NCI-H446 treated with DMSO at 0.1 percent for 48 hours (cell line): ENCODE data around the gene RPL5.
A peak's percentile ranks its signal among the peaks of the same experiment; 100 is the strongest.

Experiments used
- DNase-seq: peaks from one replicate; lab custom pipeline; 2025; lab: John Stamatoyannopoulos, UW

The RPL5 gene

GRCh38 chr1:92855236-92855635 is 23.4 kb downstream of the RPL5 start:
- no peak for DNase-seq

GRCh38 chr1:92857817-92858216 is 26.0 kb downstream of the RPL5 start:
- no peak for DNase-seq

GRCh38 chr1:92858564-92859399 is 26.9 kb downstream of the RPL5 start:
- DNase-seq, result peak; percentile 79

GRCh38 chr1:92859400-92860039 is 27.7 kb downstream of the RPL5 start:
- no peak for DNase-seq

GRCh38 chr1:92862605-92863004 is 30.8 kb downstream of the RPL5 start:
- no peak for DNase-seq

- no peak for DNase-seq
These were observed 32.3 kb downstream of the RPL5 start for GRCh38 chr1:92864131-92864530.

GRCh38 chr1:92870591-92870990 is 38.8 kb downstream of the RPL5 start:
- no peak for DNase-seq

- peak; percentile 88 for DNase-seq
These were observed 40.9 kb downstream of the RPL5 start for GRCh38 chr1:92872719-92873118.

- DNase-seq, result no peak
These were observed 43.1 kb downstream of the RPL5 start for GRCh38 chr1:92874987-92875386.

- no peak for DNase-seq
These were observed 44.5 kb downstream of the RPL5 start for GRCh38 chr1:92876351-92876750.

GRCh38 chr1:92877081-92877711 is 45.4 kb downstream of the RPL5 start:
- no peak for DNase-seq

GRCh38 chr1:92877792-92878191 is 46.0 kb downstream of the RPL5 start:
- peak; percentile 83 for DNase-seq

- DNase-seq, result no peak
These were observed 47.6 kb downstream of the RPL5 start for GRCh38 chr1:92879316-92879968.

GRCh38 chr1:92881391-92881790 is 49.6 kb downstream of the RPL5 start:
- no peak for DNase-seq

GRCh38 chr1:92882819-92883218 is 51.0 kb downstream of the RPL5 start:
- DNase-seq, result no peak

GRCh38 chr1:92883297-92883696 is 51.5 kb downstream of the RPL5 start:
- no peak for DNase-seq

GRCh38 chr1:92884195-92884594 is 52.4 kb downstream of the RPL5 start:
- DNase-seq, result no peak

GRCh38 chr1:92886886-92887419 is 55.1 kb downstream of the RPL5 start:
- DNase-seq, result no peak

GRCh38 chr1:92887465-92887864 is 55.6 kb downstream of the RPL5 start:
- DNase-seq, result no peak
